ENCODE data around the gene NEK3.
"Not testable (repeated sequence)": the region's sequence is repeated elsewhere in the genome, so short reads cannot be mapped to it uniquely, and the experiment has no call there.

DNA sequence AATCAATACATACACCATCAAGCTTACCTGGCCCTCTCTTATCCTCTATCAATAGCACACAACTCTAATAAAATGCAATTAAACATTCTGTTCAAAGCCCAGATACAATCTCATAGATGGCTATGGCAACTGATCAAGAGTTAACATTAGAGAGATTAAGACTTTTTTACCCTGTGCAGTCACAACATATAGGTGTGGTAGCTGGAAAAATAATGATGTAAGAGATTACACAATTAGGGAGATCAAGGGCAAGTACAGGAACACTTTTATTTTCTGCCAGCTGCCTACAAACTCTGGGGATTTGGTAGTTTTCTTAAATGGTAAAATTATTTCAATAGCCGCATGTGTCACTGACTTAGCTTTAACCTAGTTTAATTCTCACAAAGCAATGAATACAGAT lies 12.3 kb upstream of the NEK3 start:
- not testable (repeated sequence) for TF ChIP-seq POLR2AphosphoS5 (IDR thresholded peaks at IDR 0.05)
- TF ChIP-seq, protein P1, sequence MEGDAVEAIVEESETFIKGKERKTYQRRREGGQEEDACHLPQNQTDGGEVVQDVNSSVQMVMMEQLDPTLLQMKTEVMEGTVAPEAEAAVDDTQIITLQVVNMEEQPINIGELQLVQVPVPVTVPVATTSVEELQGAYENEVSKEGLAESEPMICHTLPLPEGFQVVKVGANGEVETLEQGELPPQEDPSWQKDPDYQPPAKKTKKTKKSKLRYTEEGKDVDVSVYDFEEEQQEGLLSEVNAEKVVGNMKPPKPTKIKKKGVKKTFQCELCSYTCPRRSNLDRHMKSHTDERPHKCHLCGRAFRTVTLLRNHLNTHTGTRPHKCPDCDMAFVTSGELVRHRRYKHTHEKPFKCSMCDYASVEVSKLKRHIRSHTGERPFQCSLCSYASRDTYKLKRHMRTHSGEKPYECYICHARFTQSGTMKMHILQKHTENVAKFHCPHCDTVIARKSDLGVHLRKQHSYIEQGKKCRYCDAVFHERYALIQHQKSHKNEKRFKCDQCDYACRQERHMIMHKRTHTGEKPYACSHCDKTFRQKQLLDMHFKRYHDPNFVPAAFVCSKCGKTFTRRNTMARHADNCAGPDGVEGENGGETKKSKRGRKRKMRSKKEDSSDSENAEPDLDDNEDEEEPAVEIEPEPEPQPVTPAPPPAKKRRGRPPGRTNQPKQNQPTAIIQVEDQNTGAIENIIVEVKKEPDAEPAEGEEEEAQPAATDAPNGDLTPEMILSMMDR (IDR thresholded peaks at IDR 0.05): not testable (repeated sequence)

Measured in sigmoid colon (tissue), 4 donors.